Prostate gland (tissue), 2 donors: ENCODE measurements around the gene LTBP3. TPM values are rescaled to one million over a fixed set of nuclear protein-coding genes. Genes with fewer than 3 reads are reported as not detected.

ENCODE experiments used
- DNase-seq: peaks from one replicate; pipeline ENCODE4 v3.0.0-alpha.2; 2019; ENCODE audit warnings: low spot score
- H3K27ac ChIP-seq, 2 donors: fragments of 200-600 bp; sonication (generic); 2 replicates each; pipeline ENCODE4 v1.5.1; 2017 to 2019
- H3K27me3 ChIP-seq: fragments of 200-600 bp; sonication (generic); replicated peaks from 2 replicates; pipeline ENCODE4 v1.5.1; 2019; ENCODE audit not compliant: insufficient read depth
- H3K36me3 ChIP-seq, 2 donors: fragments of 200-600 bp; sonication (generic); 1 replicate in 1 of 2; 2 replicates in 1 of 2; pipeline versions ENCODE4 v1.5.1 to v1.8.1; 2017 to 2019
- H3K4me1 ChIP-seq: fragments of 200-600 bp; sonication (generic); replicated peaks from 2 replicates; pipeline ENCODE4 v1.5.1; 2019
- H3K4me3 ChIP-seq, 2 donors: fragments of 200-600 bp; sonication (generic); 2 replicates each; pipeline ENCODE4 v1.5.1; 2017 to 2019
- H3K9me3 ChIP-seq: fragments of 200-600 bp; sonication (generic); 2 replicates; pipeline ENCODE4 v1.5.1; 2017
- POLR2A ChIP-seq: fragments of 450-650 bp; IDR thresholded peaks from one replicate; pipeline ENCODE4 v1.6.1; 2016; ENCODE audit warnings: antibody characterized with exemption, mild to moderate bottlenecking
- POLR2AphosphoS5 ChIP-seq: sonication (generic); formaldehyde crosslinking; IDR thresholded peaks from one replicate; pipeline ENCODE4 v1.6.1; 2017; ENCODE audit warnings: antibody characterized with exemption
- WGBS: methylation state at CpG from one replicate; pipeline ENCODE4 v1.1.5; 2018; 5-methylcytosine and 5-hydroxymethylcytosine counted together
- intact Hi-C: fragments of 100-400 bp; cut with DNase I; formaldehyde crosslinking; loops from one replicate; pipeline ENCODE4 v1.14.2; 2022
- total RNA-seq, 2 donors: library from RNA; depleted of rRNA; stranded (reverse); fragments of >200 nt; gene quantifications; one replicate each; pipeline ENCODE4 v1.1.0, GENCODE V29; 2016
- TF ChIP-seq, protein P1 (sequence below), 4 experiments: fragments of 200-600 bp in 2 of 4; fragments of 450-650 bp in 2 of 4; sonication (generic) in 2 of 4; IDR thresholded peaks; 1 replicate in 3 of 4; 2 replicates in 1 of 4; pipeline ENCODE4 v1.5.1; 2016 to 2019; ENCODE audit warnings: antibody characterized with exemption in 4 of 4, mild to moderate bottlenecking in 2 of 4, moderate library complexity in 2 of 4

Gene LTBP3
- total RNA-seq, 2 donors from 2014 or later = 220 to 234 TPM

DNA sequence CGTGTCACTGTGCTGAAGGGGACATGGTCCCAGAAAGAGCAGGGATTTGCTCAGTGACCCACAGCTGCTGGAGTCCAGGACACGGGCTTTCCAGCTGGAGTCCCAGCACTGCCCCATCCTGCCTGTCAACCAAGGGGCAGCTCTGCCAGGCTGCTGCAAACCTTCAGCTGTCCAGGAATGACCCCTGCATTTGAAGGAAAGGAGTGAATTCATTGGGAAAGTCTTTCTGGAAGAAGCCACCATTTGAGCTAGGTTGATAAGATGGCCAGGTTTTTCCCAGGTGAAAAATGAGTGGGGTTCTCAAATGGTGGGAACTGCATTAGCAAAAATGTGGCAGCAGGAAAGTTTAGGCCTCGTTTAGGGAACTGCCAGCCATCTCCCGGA, 28.1 kb upstream of the LTBP3 start:
- H3K27ac ChIP-seq = no peak overlapping the region

DNA sequence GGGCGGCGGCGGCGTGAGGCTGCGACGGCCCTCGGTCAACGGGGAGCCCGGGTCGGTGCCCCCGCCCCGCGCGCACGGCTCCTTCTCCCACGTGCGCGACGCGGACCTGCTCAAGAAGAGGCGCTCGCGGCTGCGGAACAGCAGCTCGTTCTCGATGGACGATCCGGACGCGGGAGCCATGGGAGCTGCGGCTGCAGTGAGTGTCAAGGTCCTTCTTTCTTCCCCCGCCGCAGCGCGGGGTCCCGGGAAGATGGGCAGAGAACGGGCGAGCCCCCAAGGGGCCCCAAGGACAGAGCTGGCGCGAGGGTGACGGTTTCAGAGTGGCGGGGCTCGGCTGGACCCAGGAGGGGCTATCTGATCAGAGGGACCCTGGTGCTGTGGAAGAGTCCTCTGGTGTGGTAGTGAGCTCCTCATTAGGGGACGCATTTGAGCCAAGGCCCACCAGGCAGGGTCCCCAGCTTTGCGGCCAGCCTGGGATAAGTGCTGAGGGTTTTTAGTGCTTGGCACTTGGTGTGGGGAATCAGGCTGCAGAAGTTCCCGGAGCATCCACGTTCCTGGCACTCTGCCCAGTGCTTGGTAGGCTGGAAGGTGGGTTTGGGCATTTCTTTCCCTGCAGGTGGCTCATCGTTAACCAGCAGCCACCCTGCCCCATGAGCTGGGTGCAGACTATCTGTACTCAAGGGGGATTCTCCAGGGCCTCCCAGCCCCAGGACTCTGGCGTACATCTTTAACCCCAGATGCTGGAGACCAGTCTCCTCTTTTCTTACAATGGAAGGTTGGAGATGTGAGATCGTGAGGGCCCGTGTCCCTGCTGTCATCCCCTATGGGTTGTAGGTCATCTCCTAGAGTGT, 27.5 kb upstream of the LTBP3 start:
- intact Hi-C loops = no loop called here
- TF ChIP-seq POLR2AphosphoS5 = no peak
- TF ChIP-seq, protein P1, sequence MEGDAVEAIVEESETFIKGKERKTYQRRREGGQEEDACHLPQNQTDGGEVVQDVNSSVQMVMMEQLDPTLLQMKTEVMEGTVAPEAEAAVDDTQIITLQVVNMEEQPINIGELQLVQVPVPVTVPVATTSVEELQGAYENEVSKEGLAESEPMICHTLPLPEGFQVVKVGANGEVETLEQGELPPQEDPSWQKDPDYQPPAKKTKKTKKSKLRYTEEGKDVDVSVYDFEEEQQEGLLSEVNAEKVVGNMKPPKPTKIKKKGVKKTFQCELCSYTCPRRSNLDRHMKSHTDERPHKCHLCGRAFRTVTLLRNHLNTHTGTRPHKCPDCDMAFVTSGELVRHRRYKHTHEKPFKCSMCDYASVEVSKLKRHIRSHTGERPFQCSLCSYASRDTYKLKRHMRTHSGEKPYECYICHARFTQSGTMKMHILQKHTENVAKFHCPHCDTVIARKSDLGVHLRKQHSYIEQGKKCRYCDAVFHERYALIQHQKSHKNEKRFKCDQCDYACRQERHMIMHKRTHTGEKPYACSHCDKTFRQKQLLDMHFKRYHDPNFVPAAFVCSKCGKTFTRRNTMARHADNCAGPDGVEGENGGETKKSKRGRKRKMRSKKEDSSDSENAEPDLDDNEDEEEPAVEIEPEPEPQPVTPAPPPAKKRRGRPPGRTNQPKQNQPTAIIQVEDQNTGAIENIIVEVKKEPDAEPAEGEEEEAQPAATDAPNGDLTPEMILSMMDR (IDR thresholded peaks at IDR 0.05) = no peak
- Histone ChIP-seq H3K36me3 (peaks cover 0 to 22% of the 10 kb centered on the region in 2 donors), H3K27ac (no peak overlapping the region), H3K27me3 (no peaks in the 10 kb centered on the region), H3K4me3 (no peak overlapping the region), H3K4me1 (no peaks in the 10 kb centered on the region), H3K9me3 (no peaks in the 10 kb centered on the region)
- WGBS = 81% methylated on average over 51 of the region's 51 CpGs
- DNase-seq = no peak

More for the DNA sequence above, 28.1 kb upstream of the LTBP3 start:
- Histone ChIP-seq H3K4me3 (no peak overlapping the region), H3K4me1 (no peaks in the 10 kb centered on the region), H3K36me3 (peaks cover 0 to 16% of the 10 kb centered on the region in 2 donors), H3K27me3 (no peaks in the 10 kb centered on the region), H3K9me3 (no peaks in the 10 kb centered on the region)
- intact Hi-C loops = no loop called here
- 81% methylated on average over 4 of the region's 4 CpGs for WGBS
- TF ChIP-seq, protein P1 (IDR thresholded peaks at IDR 0.05) = no peak
- no peak for TF ChIP-seq POLR2A
- no peak for TF ChIP-seq POLR2AphosphoS5
- DNase-seq = no peak

DNA sequence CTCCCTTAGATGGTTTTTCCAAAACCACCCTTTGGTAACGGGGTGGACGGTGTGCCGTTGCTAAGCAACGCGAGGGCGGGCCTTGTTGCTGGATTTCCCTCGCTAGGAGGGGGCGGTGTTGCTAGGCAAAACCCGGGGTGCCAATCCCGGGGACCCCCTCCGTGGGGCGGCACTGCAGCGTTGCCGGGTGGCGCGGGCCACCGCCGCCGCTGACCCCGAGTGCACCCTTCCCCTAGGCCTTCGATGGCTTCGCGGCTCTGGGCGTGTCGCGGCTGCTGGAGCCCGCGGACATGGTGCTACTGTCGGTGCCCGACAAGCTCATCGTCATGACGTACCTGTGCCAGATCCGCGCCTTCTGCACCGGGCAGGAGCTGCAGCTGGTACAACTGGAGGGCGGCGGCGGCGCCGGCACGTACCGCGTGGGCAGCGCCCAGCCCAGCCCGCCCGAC, 26.6 kb upstream of the LTBP3 start:
- intact Hi-C loops = no loop called here
- Histone ChIP-seq H3K36me3 (peaks cover 0 to 25% of the 10 kb centered on the region in 2 donors), H3K27me3 (no peaks in the 10 kb centered on the region), H3K4me3 (no peak overlapping the region), H3K4me1 (no peaks in the 10 kb centered on the region), H3K27ac (no peak overlapping the region), H3K9me3 (no peaks in the 10 kb centered on the region)
- WGBS = 71% methylated on average over 35 of the region's 46 CpGs
- TF ChIP-seq, protein P1 (IDR thresholded peaks at IDR 0.05) = no peak
- no peak for TF ChIP-seq POLR2AphosphoS5
- no peak for TF ChIP-seq POLR2A
- DNase-seq = no peak

DNA sequence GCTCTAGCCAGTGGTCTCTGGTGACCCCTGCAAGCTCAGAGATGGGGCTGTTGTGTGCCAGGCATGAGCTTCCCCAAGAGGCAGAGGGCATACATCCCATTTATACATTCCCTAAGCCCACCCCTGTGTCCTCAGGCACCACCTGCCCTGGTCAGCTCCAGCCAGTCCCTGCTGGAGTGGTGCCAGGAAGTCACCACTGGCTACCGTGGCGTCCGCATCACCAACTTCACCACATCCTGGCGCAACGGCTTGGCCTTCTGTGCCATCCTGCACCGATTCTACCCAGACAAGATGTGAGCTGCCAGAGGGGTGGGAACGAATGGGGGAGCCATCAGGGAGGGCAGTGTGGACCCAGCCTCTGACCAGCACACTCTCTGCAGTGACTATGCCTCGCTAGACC, 25.9 kb upstream of the LTBP3 start:
- TF ChIP-seq POLR2A = no peak
- TF ChIP-seq, protein P1 (IDR thresholded peaks at IDR 0.05) = no peak
- Histone ChIP-seq H3K9me3 (no peaks in the 10 kb centered on the region), H3K4me1 (no peaks in the 10 kb centered on the region), H3K27me3 (no peaks in the 10 kb centered on the region), H3K27ac (no peak overlapping the region), H3K4me3 (no peak overlapping the region), H3K36me3 (peaks cover 0 to 25% of the 10 kb centered on the region in 2 donors)
- 70% methylated on average over 8 of the region's 8 CpGs for WGBS
- intact Hi-C loops = no loop called here
- DNase-seq = no peak

DNA sequence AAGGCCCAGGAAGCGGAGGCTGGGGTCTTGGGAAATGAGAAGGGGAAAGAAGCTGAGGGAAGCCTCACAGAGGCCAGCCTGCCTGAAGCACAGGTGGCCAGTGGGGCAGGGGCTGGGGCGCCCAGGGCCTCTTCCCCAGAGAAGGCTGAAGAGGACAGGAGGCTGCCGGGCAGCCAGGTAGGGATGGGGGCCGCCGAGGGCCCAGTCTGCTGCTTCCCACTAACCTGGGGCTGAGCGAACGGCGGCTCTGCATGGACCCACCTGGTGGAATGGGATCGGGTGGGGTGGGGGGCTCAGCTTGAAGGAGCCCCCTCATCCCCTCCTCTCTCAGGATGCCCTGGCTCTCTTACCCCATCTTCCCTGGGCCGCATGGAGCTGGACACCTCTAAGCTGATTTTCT, 25.4 kb upstream of the LTBP3 start:
- no peaks in the 10 kb centered on the region for H3K4me1 ChIP-seq
- no peaks in the 10 kb centered on the region for H3K27me3 ChIP-seq
- H3K36me3 ChIP-seq = peaks cover 0 to 25% of the 10 kb centered on the region in 2 donors
- intact Hi-C loops = no loop called here
- no peaks in the 10 kb centered on the region for H3K9me3 ChIP-seq
- TF ChIP-seq, protein P1 (IDR thresholded peaks at IDR 0.05) = no peak
- TF ChIP-seq POLR2A = no peak
- no peak for DNase-seq
- no peak overlapping the region for H3K27ac ChIP-seq
- H3K4me3 ChIP-seq = no peak overlapping the region
- 88% methylated on average over 9 of the region's 10 CpGs for WGBS
